ENCODE data around the gene TNPO2. TPM values are rescaled to one million over a fixed set of nuclear protein-coding genes. Genes with fewer than 3 reads are reported as not detected.

The TNPO2 gene
- total and polyA plus RNA-seq, 2 of the 13 experiments (the other 11 are each of a cell fraction or from before 2014, with no cell fraction given): 31.7 to 61.0 TPM

- TF ChIP-seq, protein P1, sequence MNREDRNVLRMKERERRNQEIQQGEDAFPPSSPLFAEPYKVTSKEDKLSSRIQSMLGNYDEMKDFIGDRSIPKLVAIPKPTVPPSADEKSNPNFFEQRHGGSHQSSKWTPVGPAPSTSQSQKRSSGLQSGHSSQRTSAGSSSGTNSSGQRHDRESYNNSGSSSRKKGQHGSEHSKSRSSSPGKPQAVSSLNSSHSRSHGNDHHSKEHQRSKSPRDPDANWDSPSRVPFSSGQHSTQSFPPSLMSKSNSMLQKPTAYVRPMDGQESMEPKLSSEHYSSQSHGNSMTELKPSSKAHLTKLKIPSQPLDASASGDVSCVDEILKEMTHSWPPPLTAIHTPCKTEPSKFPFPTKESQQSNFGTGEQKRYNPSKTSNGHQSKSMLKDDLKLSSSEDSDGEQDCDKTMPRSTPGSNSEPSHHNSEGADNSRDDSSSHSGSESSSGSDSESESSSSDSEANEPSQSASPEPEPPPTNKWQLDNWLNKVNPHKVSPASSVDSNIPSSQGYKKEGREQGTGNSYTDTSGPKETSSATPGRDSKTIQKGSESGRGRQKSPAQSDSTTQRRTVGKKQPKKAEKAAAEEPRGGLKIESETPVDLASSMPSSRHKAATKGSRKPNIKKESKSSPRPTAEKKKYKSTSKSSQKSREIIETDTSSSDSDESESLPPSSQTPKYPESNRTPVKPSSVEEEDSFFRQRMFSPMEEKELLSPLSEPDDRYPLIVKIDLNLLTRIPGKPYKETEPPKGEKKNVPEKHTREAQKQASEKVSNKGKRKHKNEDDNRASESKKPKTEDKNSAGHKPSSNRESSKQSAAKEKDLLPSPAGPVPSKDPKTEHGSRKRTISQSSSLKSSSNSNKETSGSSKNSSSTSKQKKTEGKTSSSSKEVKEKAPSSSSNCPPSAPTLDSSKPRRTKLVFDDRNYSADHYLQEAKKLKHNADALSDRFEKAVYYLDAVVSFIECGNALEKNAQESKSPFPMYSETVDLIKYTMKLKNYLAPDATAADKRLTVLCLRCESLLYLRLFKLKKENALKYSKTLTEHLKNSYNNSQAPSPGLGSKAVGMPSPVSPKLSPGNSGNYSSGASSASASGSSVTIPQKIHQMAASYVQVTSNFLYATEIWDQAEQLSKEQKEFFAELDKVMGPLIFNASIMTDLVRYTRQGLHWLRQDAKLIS (CRISPR knock-in tag; IDR thresholded peaks at IDR 0.05): no peak
- TF ChIP-seq, protein P2, sequence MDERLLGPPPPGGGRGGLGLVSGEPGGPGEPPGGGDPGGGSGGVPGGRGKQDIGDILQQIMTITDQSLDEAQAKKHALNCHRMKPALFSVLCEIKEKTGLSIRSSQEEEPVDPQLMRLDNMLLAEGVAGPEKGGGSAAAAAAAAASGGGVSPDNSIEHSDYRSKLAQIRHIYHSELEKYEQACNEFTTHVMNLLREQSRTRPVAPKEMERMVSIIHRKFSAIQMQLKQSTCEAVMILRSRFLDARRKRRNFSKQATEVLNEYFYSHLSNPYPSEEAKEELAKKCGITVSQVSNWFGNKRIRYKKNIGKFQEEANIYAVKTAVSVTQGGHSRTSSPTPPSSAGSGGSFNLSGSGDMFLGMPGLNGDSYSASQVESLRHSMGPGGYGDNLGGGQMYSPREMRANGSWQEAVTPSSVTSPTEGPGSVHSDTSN (CRISPR knock-in tag; IDR thresholded peaks at IDR 0.05): no peak
- TF ChIP-seq ZBTB37 (CRISPR knock-in tag; IDR thresholded peaks at IDR 0.05): no peak
- TF ChIP-seq ARNT2 (CRISPR knock-in tag; IDR thresholded peaks at IDR 0.05; ENCODE audit: low read depth): no peak
- peak; percentile 73 for TF ChIP-seq NFYB (CRISPR knock-in tag; IDR thresholded peaks at IDR 0.05)
- TF ChIP-seq, protein P3, sequence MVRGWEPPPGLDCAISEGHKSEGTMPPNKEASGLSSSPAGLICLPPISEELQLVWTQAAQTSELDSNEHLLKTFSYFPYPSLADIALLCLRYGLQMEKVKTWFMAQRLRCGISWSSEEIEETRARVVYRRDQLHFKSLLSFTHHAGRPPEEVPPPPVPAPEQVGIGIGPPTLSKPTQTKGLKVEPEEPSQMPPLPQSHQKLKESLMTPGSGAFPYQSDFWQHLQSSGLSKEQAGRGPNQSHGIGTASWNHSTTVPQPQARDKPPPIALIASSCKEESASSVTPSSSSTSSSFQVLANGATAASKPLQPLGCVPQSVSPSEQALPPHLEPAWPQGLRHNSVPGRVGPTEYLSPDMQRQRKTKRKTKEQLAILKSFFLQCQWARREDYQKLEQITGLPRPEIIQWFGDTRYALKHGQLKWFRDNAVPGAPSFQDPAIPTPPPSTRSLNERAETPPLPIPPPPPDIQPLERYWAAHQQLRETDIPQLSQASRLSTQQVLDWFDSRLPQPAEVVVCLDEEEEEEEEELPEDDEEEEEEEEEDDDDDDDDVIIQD (CRISPR knock-in tag; IDR thresholded peaks at IDR 0.05; ENCODE audit: low read depth): no peak
- TF ChIP-seq AGO1 (IDR thresholded peaks at IDR 0.05; ENCODE audit: low read depth, low read length, poor library complexity, severe bottlenecking): peak; percentile 76
- 0 out of 2 replicates have a peak, but pooled peaks have one; percentile 30 for TF ChIP-seq ZNF317 (CRISPR knock-in tag; IDR thresholded peaks at IDR 0.05)
- TF ChIP-seq, protein P4, sequence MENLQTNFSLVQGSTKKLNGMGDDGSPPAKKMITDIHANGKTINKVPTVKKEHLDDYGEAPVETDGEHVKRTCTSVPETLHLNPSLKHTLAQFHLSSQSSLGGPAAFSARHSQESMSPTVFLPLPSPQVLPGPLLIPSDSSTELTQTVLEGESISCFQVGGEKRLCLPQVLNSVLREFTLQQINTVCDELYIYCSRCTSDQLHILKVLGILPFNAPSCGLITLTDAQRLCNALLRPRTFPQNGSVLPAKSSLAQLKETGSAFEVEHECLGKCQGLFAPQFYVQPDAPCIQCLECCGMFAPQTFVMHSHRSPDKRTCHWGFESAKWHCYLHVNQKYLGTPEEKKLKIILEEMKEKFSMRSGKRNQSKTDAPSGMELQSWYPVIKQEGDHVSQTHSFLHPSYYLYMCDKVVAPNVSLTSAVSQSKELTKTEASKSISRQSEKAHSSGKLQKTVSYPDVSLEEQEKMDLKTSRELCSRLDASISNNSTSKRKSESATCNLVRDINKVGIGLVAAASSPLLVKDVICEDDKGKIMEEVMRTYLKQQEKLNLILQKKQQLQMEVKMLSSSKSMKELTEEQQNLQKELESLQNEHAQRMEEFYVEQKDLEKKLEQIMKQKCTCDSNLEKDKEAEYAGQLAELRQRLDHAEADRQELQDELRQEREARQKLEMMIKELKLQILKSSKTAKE (CRISPR knock-in tag; IDR thresholded peaks at IDR 0.05; ENCODE audit: borderline replicate concordance): no peak
- TF ChIP-seq ZNF615 (CRISPR knock-in tag; IDR thresholded peaks at IDR 0.05; ENCODE audit: borderline replicate concordance): no peak
- no peak for TF ChIP-seq SMARCC2 (IDR thresholded peaks at IDR 0.05)
- peak; percentile 24; the same call in 1 of the 2 replicates for TF ChIP-seq DMAP1 (CRISPR knock-in tag; IDR thresholded peaks at IDR 0.05)
- no peak for TF ChIP-seq SRSF9 (IDR thresholded peaks at IDR 0.05; ENCODE audit: borderline replicate concordance, insufficient read depth, low read depth, low read length, poor library complexity, severe bottlenecking)
- TF ChIP-seq RORA (CRISPR knock-in tag; IDR thresholded peaks at IDR 0.05): no peak
- TF ChIP-seq, protein P5, sequence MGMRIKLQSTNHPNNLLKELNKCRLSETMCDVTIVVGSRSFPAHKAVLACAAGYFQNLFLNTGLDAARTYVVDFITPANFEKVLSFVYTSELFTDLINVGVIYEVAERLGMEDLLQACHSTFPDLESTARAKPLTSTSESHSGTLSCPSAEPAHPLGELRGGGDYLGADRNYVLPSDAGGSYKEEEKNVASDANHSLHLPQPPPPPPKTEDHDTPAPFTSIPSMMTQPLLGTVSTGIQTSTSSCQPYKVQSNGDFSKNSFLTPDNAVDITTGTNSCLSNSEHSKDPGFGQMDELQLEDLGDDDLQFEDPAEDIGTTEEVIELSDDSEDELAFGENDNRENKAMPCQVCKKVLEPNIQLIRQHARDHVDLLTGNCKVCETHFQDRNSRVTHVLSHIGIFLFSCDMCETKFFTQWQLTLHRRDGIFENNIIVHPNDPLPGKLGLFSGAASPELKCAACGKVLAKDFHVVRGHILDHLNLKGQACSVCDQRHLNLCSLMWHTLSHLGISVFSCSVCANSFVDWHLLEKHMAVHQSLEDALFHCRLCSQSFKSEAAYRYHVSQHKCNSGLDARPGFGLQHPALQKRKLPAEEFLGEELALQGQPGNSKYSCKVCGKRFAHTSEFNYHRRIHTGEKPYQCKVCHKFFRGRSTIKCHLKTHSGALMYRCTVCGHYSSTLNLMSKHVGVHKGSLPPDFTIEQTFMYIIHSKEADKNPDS (CRISPR knock-in tag; IDR thresholded peaks at IDR 0.05): no peak
These were observed 57.3 kb downstream of the TNPO2 start, which contains the start of the genes MAN2B1 and WDR83 (continued) for GRCh38 chr19:12666265-12667048.
